ENCODE measurements around the gene ELOVL2.

GRCh38 chr6:11064836-11065235, 20.7 kb upstream of the ELOVL2 start:
- TF ChIP-seq, protein P1, sequence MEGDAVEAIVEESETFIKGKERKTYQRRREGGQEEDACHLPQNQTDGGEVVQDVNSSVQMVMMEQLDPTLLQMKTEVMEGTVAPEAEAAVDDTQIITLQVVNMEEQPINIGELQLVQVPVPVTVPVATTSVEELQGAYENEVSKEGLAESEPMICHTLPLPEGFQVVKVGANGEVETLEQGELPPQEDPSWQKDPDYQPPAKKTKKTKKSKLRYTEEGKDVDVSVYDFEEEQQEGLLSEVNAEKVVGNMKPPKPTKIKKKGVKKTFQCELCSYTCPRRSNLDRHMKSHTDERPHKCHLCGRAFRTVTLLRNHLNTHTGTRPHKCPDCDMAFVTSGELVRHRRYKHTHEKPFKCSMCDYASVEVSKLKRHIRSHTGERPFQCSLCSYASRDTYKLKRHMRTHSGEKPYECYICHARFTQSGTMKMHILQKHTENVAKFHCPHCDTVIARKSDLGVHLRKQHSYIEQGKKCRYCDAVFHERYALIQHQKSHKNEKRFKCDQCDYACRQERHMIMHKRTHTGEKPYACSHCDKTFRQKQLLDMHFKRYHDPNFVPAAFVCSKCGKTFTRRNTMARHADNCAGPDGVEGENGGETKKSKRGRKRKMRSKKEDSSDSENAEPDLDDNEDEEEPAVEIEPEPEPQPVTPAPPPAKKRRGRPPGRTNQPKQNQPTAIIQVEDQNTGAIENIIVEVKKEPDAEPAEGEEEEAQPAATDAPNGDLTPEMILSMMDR (IDR thresholded peaks at IDR 0.05), result no peak
- TF ChIP-seq POLR2A (IDR thresholded peaks at IDR 0.05), result no peak

Data from vagina (tissue), 2 donors.